ENCODE measurements around the gene ONECUT3. TPM values are rescaled to one million over a fixed set of nuclear protein-coding genes. Genes with fewer than 3 reads are reported as not detected.

Gene ONECUT3
- total RNA-seq, 5 donors from 2014 or later (not counting 1 experiment from before 2014, with no cell fraction given): 0.03 TPM; not detected in 3

- no peak overlapping the region for H3K27ac Mint-ChIP-seq
- no peaks in the 10 kb centered on the region for H3K36me3 Mint-ChIP-seq
- Histone ChIP-seq H3K4me1 (ENCODE audit: control insufficient read depth in 1 of 2, extremely low read depth in 1 of 2, insufficient read depth in 2 of 2, low read length in 2 of 2) (peaks cover 0 to 3% of the 10 kb centered on the region in 2 experiments), H3K36me3 (ENCODE audit: control insufficient read depth in 2 of 2, extremely low read depth in 1 of 2, insufficient read depth in 1 of 2, low read length in 1 of 2) (no peaks in the 10 kb centered on the region), H3K27me3 (replicated peaks in 1 of 2; ENCODE audit: control insufficient read depth in 2 of 2, extremely low read depth in 1 of 2, insufficient read depth in 2 of 2, low read length in 1 of 2) (peaks cover 9 to 69% of the 10 kb centered on the region in 2 experiments), H3K4me3 (ENCODE audit: control insufficient read depth in 1 of 2, extremely low read depth in 1 of 2, low read length in 1 of 2) (no peak overlapping the region), H3K9me3 (no peaks in the 10 kb centered on the region), H3K27ac (ENCODE audit: low read length) (no peak overlapping the region)
- CTCF ChIA-PET: no interaction called here
- 55% methylated on average over 6 of the region's 13 CpGs for WGBS (ENCODE audit: insufficient coverage)
- peaks cover 0 to 2% (median 1%) of the 10 kb centered on the region in 3 donors for H3K4me1 Mint-ChIP-seq
- ATAC-seq (replicated peaks in 1 of 4) (no peak), DNase-seq (no peak)
- H3K4me3 Mint-ChIP-seq: no peak overlapping the region
- peaks cover 0 to 10% (median 0%) of the 10 kb centered on the region in 3 donors for H3K9me3 Mint-ChIP-seq
- POLR2A ChIA-PET: no interaction called here
- peaks cover 16 to 52% of the 10 kb centered on the region in 2 donors for H3K27me3 Mint-ChIP-seq
These were observed 37.8 kb upstream of the ONECUT3 start for GRCh38 chr19:1715540-1715939.

- Histone ChIP-seq H3K36me3 (ENCODE audit: control insufficient read depth in 2 of 2, extremely low read depth in 1 of 2, insufficient read depth in 1 of 2, low read length in 1 of 2) (no peaks in the 10 kb centered on the region), H3K4me3 (ENCODE audit: control insufficient read depth in 1 of 2, extremely low read depth in 1 of 2, low read length in 1 of 2) (no peak overlapping the region), H3K27me3 (replicated peaks in 1 of 2; ENCODE audit: control insufficient read depth in 2 of 2, extremely low read depth in 1 of 2, insufficient read depth in 2 of 2, low read length in 1 of 2) (peaks cover 9 to 78% of the 10 kb centered on the region in 2 experiments), H3K9me3 (no peaks in the 10 kb centered on the region), H3K27ac (ENCODE audit: low read length) (no peak overlapping the region), H3K4me1 (ENCODE audit: control insufficient read depth in 1 of 2, extremely low read depth in 1 of 2, insufficient read depth in 2 of 2, low read length in 2 of 2) (peaks cover 0 to 3% of the 10 kb centered on the region in 2 experiments)
- no peak for DNase-seq
- Mint-ChIP-seq H3K36me3 (no peaks in the 10 kb centered on the region), H3K27ac (peak overlapping the region in 1 of 2 donors; percentile 12), H3K4me1 (peaks cover 0 to 2% (median 1%) of the 10 kb centered on the region in 3 donors), H3K9me3 (peaks cover 0 to 10% (median 0%) of the 10 kb centered on the region in 3 donors), H3K27me3 (peaks cover 27 to 62% of the 10 kb centered on the region in 2 donors), H3K4me3 (no peak overlapping the region)
- 86% methylated on average over 1 of the region's 1 CpG for WGBS (ENCODE audit: insufficient coverage)
- ChIA-PET CTCF (no interaction called here), POLR2A (no interaction called here)
- ATAC-seq (replicated peaks in 1 of 4): no peak
These were observed 35.9 kb upstream of the ONECUT3 start for GRCh38 chr19:1717200-1717969.

GRCh38 chr19:1717970-1718264, 35.4 kb upstream of the ONECUT3 start:
- CTCF ChIA-PET: no interaction called here
- DNase-seq (no peak), ATAC-seq (replicated peaks in 1 of 4) (no peak)
- Mint-ChIP-seq H3K9me3 (peaks cover 0 to 10% (median 0%) of the 10 kb centered on the region in 3 donors), H3K27ac (no peak overlapping the region), H3K36me3 (no peaks in the 10 kb centered on the region), H3K4me3 (no peak overlapping the region), H3K4me1 (peaks cover 0 to 2% (median 1%) of the 10 kb centered on the region in 3 donors), H3K27me3 (peaks cover 30 to 64% of the 10 kb centered on the region in 2 donors)
- Histone ChIP-seq H3K27ac (ENCODE audit: low read length) (no peak overlapping the region), H3K9me3 (no peaks in the 10 kb centered on the region), H3K4me1 (ENCODE audit: control insufficient read depth in 1 of 2, extremely low read depth in 1 of 2, insufficient read depth in 2 of 2, low read length in 2 of 2) (peaks cover 0 to 3% of the 10 kb centered on the region in 2 experiments), H3K27me3 (replicated peaks in 1 of 2; ENCODE audit: control insufficient read depth in 2 of 2, extremely low read depth in 1 of 2, insufficient read depth in 2 of 2, low read length in 1 of 2) (peaks cover 9 to 80% of the 10 kb centered on the region in 2 experiments), H3K4me3 (ENCODE audit: control insufficient read depth in 1 of 2, extremely low read depth in 1 of 2, low read length in 1 of 2) (no peak overlapping the region), H3K36me3 (ENCODE audit: control insufficient read depth in 2 of 2, extremely low read depth in 1 of 2, insufficient read depth in 1 of 2, low read length in 1 of 2) (no peaks in the 10 kb centered on the region)
- WGBS (ENCODE audit: insufficient coverage): 71% methylated on average over 1 of the region's 2 CpGs
- POLR2A ChIA-PET: no interaction called here

- CTCF ChIA-PET: no interaction called here
- H3K27me3 ChIP-seq (replicated peaks in 1 of 2; ENCODE audit: control insufficient read depth in 2 of 2, extremely low read depth in 1 of 2, insufficient read depth in 2 of 2, low read length in 1 of 2): peaks cover 9 to 79% of the 10 kb centered on the region in 2 experiments
- Mint-ChIP-seq H3K9me3 (peaks cover 0 to 10% (median 0%) of the 10 kb centered on the region in 3 donors), H3K4me1 (peaks cover 0 to 3% (median 3%) of the 10 kb centered on the region in 3 donors), H3K27ac (no peak overlapping the region), H3K4me3 (no peak overlapping the region), H3K27me3 (peaks cover 35 to 65% of the 10 kb centered on the region in 2 donors), H3K36me3 (no peaks in the 10 kb centered on the region)
- DNase-seq (no peak), ATAC-seq (replicated peaks in 1 of 4) (no peak)
- peaks cover 0 to 3% of the 10 kb centered on the region in 2 experiments for H3K4me1 ChIP-seq (ENCODE audit: control insufficient read depth in 1 of 2, extremely low read depth in 1 of 2, insufficient read depth in 2 of 2, low read length in 2 of 2)
- H3K27ac ChIP-seq (ENCODE audit: low read length): no peak overlapping the region
- no peaks in the 10 kb centered on the region for H3K36me3 ChIP-seq (ENCODE audit: control insufficient read depth in 2 of 2, extremely low read depth in 1 of 2, insufficient read depth in 1 of 2, low read length in 1 of 2)
- no peak overlapping the region for H3K4me3 ChIP-seq (ENCODE audit: control insufficient read depth in 1 of 2, extremely low read depth in 1 of 2, low read length in 1 of 2)
- POLR2A ChIA-PET: no interaction called here
- H3K9me3 ChIP-seq: no peaks in the 10 kb centered on the region
- 7% methylated on average over 24 of the region's 50 CpGs for WGBS (ENCODE audit: insufficient coverage)
These were observed 34.6 kb upstream of the ONECUT3 start for GRCh38 chr19:1718420-1719291.

- WGBS (ENCODE audit: insufficient coverage): 93% methylated on average over 2 of the region's 5 CpGs
- POLR2A ChIA-PET: no interaction called here
- H3K27ac ChIP-seq (ENCODE audit: low read length): no peak overlapping the region
- CTCF ChIA-PET: no interaction called here
- Mint-ChIP-seq H3K36me3 (no peaks in the 10 kb centered on the region), H3K27ac (no peak overlapping the region), H3K4me1 (peaks cover 0 to 4% (median 3%) of the 10 kb centered on the region in 3 donors), H3K4me3 (no peak overlapping the region), H3K9me3 (peaks cover 0 to 10% (median 0%) of the 10 kb centered on the region in 3 donors), H3K27me3 (peaks cover 36 to 61% of the 10 kb centered on the region in 2 donors)
- no peak overlapping the region for H3K4me3 ChIP-seq (ENCODE audit: control insufficient read depth in 1 of 2, extremely low read depth in 1 of 2, low read length in 1 of 2)
- peaks cover 0 to 3% of the 10 kb centered on the region in 2 experiments for H3K4me1 ChIP-seq (ENCODE audit: control insufficient read depth in 1 of 2, extremely low read depth in 1 of 2, insufficient read depth in 2 of 2, low read length in 2 of 2)
- H3K27me3 ChIP-seq (replicated peaks in 1 of 2; ENCODE audit: control insufficient read depth in 2 of 2, extremely low read depth in 1 of 2, insufficient read depth in 2 of 2, low read length in 1 of 2): peaks cover 9 to 82% of the 10 kb centered on the region in 2 experiments
- DNase-seq (no peak), ATAC-seq (replicated peaks in 1 of 4) (no peak)
- H3K36me3 ChIP-seq (ENCODE audit: control insufficient read depth in 2 of 2, extremely low read depth in 1 of 2, insufficient read depth in 1 of 2, low read length in 1 of 2): no peaks in the 10 kb centered on the region
- H3K9me3 ChIP-seq: no peaks in the 10 kb centered on the region
These were observed 33.8 kb upstream of the ONECUT3 start for GRCh38 chr19:1719519-1719918.

- peaks cover 12 to 88% of the 10 kb centered on the region in 2 experiments for H3K27me3 ChIP-seq (replicated peaks in 1 of 2; ENCODE audit: control insufficient read depth in 2 of 2, extremely low read depth in 1 of 2, insufficient read depth in 2 of 2, low read length in 1 of 2)
- POLR2A ChIA-PET: no interaction called here
- peaks cover 36 to 65% of the 10 kb centered on the region in 2 donors for H3K27me3 Mint-ChIP-seq
These were observed 33.1 kb upstream of the ONECUT3 start for GRCh38 chr19:1720237-1720636.

More at GRCh38 chr19:1720237-1720636, 33.1 kb upstream of the ONECUT3 start:
- Histone ChIP-seq H3K27ac (ENCODE audit: low read length) (no peak overlapping the region), H3K9me3 (no peaks in the 10 kb centered on the region), H3K4me3 (ENCODE audit: control insufficient read depth in 1 of 2, extremely low read depth in 1 of 2, low read length in 1 of 2) (no peak overlapping the region), H3K4me1 (ENCODE audit: control insufficient read depth in 1 of 2, extremely low read depth in 1 of 2, insufficient read depth in 2 of 2, low read length in 2 of 2) (peaks cover 0 to 5% of the 10 kb centered on the region in 2 experiments), H3K36me3 (ENCODE audit: control insufficient read depth in 2 of 2, extremely low read depth in 1 of 2, insufficient read depth in 1 of 2, low read length in 1 of 2) (no peaks in the 10 kb centered on the region)
- peaks cover 0 to 10% (median 0%) of the 10 kb centered on the region in 3 donors for H3K9me3 Mint-ChIP-seq
- ATAC-seq (replicated peaks in 1 of 4) (no peak), DNase-seq (no peak)
- 54% methylated on average over 10 of the region's 14 CpGs for WGBS (ENCODE audit: insufficient coverage)
- peaks cover 0 to 4% (median 3%) of the 10 kb centered on the region in 3 donors for H3K4me1 Mint-ChIP-seq
- no peak overlapping the region for H3K4me3 Mint-ChIP-seq
- H3K36me3 Mint-ChIP-seq: no peaks in the 10 kb centered on the region
- CTCF ChIA-PET: no interaction called here
- no peak overlapping the region for H3K27ac Mint-ChIP-seq
